ENCODE results near the gene ABHD16A. TPM values are rescaled to one million over a fixed set of nuclear protein-coding genes. Genes with fewer than 3 reads are reported as not detected.
A peak's percentile ranks its signal among the peaks of the same experiment; 100 is the strongest.

The ABHD16A gene
- total and polyA plus RNA-seq, 2 of the 13 experiments (the other 11 are each of a cell fraction or from before 2014, with no cell fraction given): 43.5 to 45.4 TPM

DNA sequence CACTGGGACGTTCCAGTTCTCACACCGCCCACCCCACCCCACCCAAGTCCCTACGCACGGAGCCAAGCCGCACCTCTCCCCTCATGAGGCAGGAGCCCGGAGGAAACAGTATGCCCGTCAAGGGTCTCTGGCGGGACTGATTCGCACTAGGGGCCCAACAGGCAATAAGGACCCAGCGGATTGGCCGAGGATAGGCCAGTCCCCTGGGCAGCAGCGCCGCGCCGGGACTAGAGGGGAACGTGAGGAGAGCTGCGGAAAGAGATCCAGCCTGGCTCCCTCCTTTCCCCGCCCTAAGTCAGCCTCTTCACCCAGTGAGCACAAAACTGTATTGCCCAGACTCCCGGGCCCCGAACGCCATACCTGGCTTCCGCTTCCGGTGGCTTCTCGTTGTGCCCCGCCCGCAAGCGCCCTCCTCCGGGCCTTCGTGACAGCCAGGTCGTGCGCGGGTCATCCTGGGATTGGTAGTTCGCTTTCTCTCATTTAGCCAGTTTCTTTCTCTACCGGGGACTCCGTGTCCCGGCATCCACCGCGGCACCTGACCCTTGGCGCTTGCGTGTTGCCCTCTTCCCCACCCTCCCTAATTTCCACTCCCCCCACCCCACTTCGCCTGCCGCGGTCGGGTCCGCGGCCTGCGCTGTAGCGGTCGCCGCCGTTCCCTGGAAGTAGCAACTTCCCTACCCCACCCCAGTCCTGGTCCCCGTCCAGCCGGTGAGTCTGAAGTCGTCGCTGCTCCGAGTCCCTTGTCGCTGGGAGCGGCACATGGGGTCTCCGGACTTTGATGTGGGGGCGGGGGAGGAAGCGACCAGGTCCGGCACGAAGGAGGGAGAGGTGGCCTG, 37.4 kb downstream of the ABHD16A start, which contains the start of gene CSNK2B (continued):
- TF ChIP-seq, protein P1, sequence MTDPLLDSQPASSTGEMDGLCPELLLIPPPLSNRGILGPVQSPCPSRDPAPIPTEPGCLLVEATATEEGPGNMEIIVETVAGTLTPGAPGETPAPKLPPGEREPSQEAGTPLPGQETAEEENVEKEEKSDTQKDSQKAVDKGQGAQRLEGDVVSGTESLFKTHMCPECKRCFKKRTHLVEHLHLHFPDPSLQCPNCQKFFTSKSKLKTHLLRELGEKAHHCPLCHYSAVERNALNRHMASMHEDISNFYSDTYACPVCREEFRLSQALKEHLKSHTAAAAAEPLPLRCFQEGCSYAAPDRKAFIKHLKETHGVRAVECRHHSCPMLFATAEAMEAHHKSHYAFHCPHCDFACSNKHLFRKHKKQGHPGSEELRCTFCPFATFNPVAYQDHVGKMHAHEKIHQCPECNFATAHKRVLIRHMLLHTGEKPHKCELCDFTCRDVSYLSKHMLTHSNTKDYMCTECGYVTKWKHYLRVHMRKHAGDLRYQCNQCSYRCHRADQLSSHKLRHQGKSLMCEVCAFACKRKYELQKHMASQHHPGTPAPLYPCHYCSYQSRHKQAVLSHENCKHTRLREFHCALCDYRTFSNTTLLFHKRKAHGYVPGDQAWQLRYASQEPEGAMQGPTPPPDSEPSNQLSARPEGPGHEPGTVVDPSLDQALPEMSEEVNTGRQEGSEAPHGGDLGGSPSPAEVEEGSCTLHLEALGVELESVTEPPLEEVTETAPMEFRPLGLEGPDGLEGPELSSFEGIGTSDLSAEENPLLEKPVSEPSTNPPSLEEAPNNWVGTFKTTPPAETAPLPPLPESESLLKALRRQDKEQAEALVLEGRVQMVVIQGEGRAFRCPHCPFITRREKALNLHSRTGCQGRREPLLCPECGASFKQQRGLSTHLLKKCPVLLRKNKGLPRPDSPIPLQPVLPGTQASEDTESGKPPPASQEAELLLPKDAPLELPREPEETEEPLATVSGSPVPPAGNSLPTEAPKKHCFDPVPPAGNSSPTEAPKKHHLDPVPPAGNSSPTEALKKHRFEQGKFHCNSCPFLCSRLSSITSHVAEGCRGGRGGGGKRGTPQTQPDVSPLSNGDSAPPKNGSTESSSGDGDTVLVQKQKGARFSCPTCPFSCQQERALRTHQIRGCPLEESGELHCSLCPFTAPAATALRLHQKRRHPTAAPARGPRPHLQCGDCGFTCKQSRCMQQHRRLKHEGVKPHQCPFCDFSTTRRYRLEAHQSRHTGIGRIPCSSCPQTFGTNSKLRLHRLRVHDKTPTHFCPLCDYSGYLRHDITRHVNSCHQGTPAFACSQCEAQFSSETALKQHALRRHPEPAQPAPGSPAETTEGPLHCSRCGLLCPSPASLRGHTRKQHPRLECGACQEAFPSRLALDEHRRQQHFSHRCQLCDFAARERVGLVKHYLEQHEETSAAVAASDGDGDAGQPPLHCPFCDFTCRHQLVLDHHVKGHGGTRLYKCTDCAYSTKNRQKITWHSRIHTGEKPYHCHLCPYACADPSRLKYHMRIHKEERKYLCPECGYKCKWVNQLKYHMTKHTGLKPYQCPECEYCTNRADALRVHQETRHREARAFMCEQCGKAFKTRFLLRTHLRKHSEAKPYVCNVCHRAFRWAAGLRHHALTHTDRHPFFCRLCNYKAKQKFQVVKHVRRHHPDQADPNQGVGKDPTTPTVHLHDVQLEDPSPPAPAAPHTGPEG (CRISPR knock-in tag; IDR thresholded peaks at IDR 0.05): peak; percentile 41; the same call in 1 of the 2 replicates
- TF ChIP-seq, protein P2, sequence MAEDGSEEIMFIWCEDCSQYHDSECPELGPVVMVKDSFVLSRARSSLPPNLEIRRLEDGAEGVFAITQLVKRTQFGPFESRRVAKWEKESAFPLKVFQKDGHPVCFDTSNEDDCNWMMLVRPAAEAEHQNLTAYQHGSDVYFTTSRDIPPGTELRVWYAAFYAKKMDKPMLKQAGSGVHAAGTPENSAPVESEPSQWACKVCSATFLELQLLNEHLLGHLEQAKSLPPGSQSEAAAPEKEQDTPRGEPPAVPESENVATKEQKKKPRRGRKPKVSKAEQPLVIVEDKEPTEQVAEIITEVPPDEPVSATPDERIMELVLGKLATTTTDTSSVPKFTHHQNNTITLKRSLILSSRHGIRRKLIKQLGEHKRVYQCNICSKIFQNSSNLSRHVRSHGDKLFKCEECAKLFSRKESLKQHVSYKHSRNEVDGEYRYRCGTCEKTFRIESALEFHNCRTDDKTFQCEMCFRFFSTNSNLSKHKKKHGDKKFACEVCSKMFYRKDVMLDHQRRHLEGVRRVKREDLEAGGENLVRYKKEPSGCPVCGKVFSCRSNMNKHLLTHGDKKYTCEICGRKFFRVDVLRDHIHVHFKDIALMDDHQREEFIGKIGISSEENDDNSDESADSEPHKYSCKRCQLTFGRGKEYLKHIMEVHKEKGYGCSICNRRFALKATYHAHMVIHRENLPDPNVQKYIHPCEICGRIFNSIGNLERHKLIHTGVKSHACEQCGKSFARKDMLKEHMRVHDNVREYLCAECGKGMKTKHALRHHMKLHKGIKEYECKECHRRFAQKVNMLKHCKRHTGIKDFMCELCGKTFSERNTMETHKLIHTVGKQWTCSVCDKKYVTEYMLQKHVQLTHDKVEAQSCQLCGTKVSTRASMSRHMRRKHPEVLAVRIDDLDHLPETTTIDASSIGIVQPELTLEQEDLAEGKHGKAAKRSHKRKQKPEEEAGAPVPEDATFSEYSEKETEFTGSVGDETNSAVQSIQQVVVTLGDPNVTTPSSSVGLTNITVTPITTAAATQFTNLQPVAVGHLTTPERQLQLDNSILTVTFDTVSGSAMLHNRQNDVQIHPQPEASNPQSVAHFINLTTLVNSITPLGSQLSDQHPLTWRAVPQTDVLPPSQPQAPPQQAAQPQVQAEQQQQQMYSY (CRISPR knock-in tag; IDR thresholded peaks at IDR 0.05): peak; percentile 97
- no peak for TF ChIP-seq RARG (CRISPR knock-in tag; IDR thresholded peaks at IDR 0.05; ENCODE audit: low read depth)
- TF ChIP-seq ZNF331 (CRISPR knock-in tag; IDR thresholded peaks at IDR 0.05): peak; percentile 59; the same call in 1 of the 2 replicates
- TF ChIP-seq SP140L (CRISPR knock-in tag; IDR thresholded peaks at IDR 0.05; ENCODE audit: borderline replicate concordance): no peak
- TF ChIP-seq SNAPC2 (CRISPR knock-in tag; IDR thresholded peaks at IDR 0.05): peak; percentile 71; the same call in 1 of the 2 replicates
- no peak for TF ChIP-seq MIER2 (CRISPR knock-in tag; IDR thresholded peaks at IDR 0.05)
- TF ChIP-seq ZNF850 (CRISPR knock-in tag; conservative IDR thresholded peaks at IDR 0.05): no peak
- no peak for TF ChIP-seq ZNF672 (CRISPR knock-in tag; IDR thresholded peaks at IDR 0.05)
- TF ChIP-seq, protein P3, sequence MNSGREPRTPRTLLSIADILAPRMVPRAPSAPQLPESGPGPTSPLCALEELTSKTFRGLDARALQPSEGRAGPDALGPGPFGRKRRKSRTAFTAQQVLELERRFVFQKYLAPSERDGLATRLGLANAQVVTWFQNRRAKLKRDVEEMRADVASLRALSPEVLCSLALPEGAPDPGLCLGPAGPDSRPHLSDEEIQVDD (CRISPR knock-in tag; IDR thresholded peaks at IDR 0.05; ENCODE audit: borderline replicate concordance): 0 out of 2 replicates have a peak, but pooled peaks have one; percentile 55
- peak; percentile 66; the same call in 1 of the 2 replicates for TF ChIP-seq KMT2B (CRISPR knock-in tag; IDR thresholded peaks at IDR 0.05)
- TF ChIP-seq, protein P4, sequence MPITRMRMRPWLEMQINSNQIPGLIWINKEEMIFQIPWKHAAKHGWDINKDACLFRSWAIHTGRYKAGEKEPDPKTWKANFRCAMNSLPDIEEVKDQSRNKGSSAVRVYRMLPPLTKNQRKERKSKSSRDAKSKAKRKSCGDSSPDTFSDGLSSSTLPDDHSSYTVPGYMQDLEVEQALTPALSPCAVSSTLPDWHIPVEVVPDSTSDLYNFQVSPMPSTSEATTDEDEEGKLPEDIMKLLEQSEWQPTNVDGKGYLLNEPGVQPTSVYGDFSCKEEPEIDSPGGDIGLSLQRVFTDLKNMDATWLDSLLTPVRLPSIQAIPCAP (CRISPR knock-in tag; IDR thresholded peaks at IDR 0.05; ENCODE audit: low read depth): no peak
- TF ChIP-seq, protein P5, sequence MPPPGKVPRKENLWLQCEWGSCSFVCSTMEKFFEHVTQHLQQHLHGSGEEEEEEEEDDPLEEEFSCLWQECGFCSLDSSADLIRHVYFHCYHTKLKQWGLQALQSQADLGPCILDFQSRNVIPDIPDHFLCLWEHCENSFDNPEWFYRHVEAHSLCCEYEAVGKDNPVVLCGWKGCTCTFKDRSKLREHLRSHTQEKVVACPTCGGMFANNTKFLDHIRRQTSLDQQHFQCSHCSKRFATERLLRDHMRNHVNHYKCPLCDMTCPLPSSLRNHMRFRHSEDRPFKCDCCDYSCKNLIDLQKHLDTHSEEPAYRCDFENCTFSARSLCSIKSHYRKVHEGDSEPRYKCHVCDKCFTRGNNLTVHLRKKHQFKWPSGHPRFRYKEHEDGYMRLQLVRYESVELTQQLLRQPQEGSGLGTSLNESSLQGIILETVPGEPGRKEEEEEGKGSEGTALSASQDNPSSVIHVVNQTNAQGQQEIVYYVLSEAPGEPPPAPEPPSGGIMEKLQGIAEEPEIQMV (CRISPR knock-in tag; IDR thresholded peaks at IDR 0.05; ENCODE audit: low read depth): peak; percentile 90
- TF ChIP-seq CEBPG (CRISPR knock-in tag; IDR thresholded peaks at IDR 0.05): peak; percentile 27; the same call in 1 of the 2 replicates
- no peak; the same call in 1 of the 2 replicates for TF ChIP-seq KLF6 (CRISPR knock-in tag; IDR thresholded peaks at IDR 0.05)
- TF ChIP-seq ZBTB1 (CRISPR knock-in tag; IDR thresholded peaks at IDR 0.05; ENCODE audit: borderline replicate concordance): no peak
